Prostate gland (tissue), 2 donors: Measurements from ENCODE around the gene SH3BP4.

ENCODE experiments used
- CTCF ChIP-seq, 4 experiments: fragments of 200-600 bp in 2 of 4; fragments of 450-650 bp in 2 of 4; sonication (generic) in 2 of 4; IDR thresholded peaks; 1 replicate in 3 of 4; 2 replicates in 1 of 4; pipeline ENCODE4 v1.5.1; 2016 to 2019; ENCODE audit warnings: antibody characterized with exemption in 4 of 4, mild to moderate bottlenecking in 2 of 4, moderate library complexity in 2 of 4
- POLR2A ChIP-seq: fragments of 450-650 bp; IDR thresholded peaks from one replicate; pipeline ENCODE4 v1.6.1; 2016; ENCODE audit warnings: antibody characterized with exemption, mild to moderate bottlenecking

- TF ChIP-seq CTCF (IDR thresholded peaks at IDR 0.05) = no peak
- TF ChIP-seq POLR2A = no peak
These were observed 132.0 kb downstream of the SH3BP4 start for GRCh38 chr2:235083822-235084221.
